Skeletal muscle satellite cell (primary cell): ENCODE measurements around the gene GRN.
A peak's percentile ranks its signal among the peaks of the same experiment; 100 is the strongest.

Source experiments
- H3K27me3 ChIP-seq: 2 replicates; pipeline ENCODE4 v1.7.0; 2013; ENCODE audit warnings: low read length; ENCODE audit not compliant: control insufficient read depth, insufficient read depth
- H3K36me3 ChIP-seq: 2 replicates; pipeline ENCODE4 v1.7.0; 2013; ENCODE audit warnings: mild to moderate bottlenecking, control low read depth, low read length; ENCODE audit not compliant: insufficient read depth
- H3K4me1 ChIP-seq: 2 replicates; pipeline ENCODE4 v1.7.0; 2013; ENCODE audit warnings: low read length; ENCODE audit not compliant: control insufficient read depth, insufficient read depth
- H3K4me2 ChIP-seq: 2 replicates; pipeline ENCODE4 v1.7.0; 2013; ENCODE audit warnings: mild to moderate bottlenecking, low read length
- H3K4me3 ChIP-seq: 2 replicates; pipeline ENCODE4 v1.7.0; 2013; ENCODE audit warnings: low read length
- H3K9ac ChIP-seq: 2 replicates; pipeline ENCODE4 v1.7.0; 2013; ENCODE audit warnings: mild to moderate bottlenecking, low read depth, low read length, moderate library complexity
- H3K9me3 ChIP-seq: replicated peaks from 2 replicates; pipeline ENCODE4 v1.7.0; 2013; ENCODE audit warnings: mild to moderate bottlenecking, control low read depth, low read length

GRN gene

DNA sequence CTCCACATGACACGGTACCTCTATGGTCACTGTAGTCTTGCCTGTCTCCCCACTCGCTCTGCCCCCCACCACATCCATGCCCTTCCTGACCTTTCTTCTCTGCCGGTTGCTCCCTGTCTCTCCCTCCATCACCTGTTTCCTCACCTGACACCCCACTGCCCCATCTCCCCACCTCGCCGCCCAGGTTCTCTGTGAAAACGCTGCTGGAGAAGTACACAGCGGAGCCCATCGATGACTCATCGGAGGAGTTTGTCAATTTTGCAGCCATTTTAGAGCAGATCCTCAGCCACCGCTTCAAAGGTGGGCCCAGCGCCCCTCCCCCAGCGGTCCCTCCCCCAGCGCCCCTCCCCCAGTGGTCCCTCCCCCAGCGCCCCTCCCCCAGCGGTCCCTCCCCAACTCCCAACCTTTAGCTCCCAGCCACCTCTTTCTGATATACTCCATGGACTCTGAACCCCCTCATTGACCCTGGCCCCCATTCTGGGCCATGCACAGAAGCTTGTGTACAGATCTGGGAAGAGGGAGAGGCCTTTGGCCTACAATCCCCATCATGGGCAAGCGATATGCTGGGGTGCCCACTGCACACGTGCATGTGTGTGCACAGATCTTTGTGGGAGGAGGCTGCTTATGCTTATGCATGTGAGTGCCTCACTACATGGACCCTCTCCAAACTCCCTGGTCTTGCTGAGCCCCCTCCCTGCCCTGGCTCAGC, 32.6 kb upstream of the GRN start:
- H3K27me3 ChIP-seq, result peaks cover 53% of the 10 kb centered on the region
- H3K4me1 ChIP-seq, result peaks cover 7% of the 10 kb centered on the region
- H3K9ac ChIP-seq, result no peak overlapping the region
- peaks cover 3% of the 10 kb centered on the region for H3K9me3 ChIP-seq
- no peak overlapping the region for H3K4me2 ChIP-seq
- no peaks in the 10 kb centered on the region for H3K36me3 ChIP-seq
- no peak overlapping the region for H3K4me3 ChIP-seq

DNA sequence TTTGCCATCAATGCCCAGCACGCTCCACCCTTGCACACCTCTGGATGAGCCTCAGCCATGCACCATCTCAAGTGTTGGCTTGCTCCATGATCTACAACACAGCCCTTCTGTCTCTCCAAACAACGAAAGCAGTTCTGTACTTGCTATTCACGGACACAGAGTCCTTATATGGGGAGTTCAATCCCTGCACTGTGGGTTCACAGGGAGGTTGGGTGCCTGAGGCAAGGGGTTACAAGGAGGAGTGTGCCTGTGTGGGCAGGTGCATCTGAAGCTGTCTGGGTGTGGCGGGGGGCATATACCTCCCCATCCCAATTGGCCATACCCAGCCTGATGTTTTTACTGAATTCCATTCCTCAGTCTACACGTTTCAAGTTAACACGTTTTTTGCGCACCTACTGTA, 31.1 kb upstream of the GRN start:
- H3K4me3 ChIP-seq, result no peak overlapping the region
- H3K36me3 ChIP-seq, result peaks cover 3% of the 10 kb centered on the region
- H3K4me1 ChIP-seq, result no peaks in the 10 kb centered on the region
- H3K9ac ChIP-seq, result no peak overlapping the region
- peaks cover 3% of the 10 kb centered on the region for H3K9me3 ChIP-seq
- H3K4me2 ChIP-seq, result no peak overlapping the region
- peaks cover 53% of the 10 kb centered on the region for H3K27me3 ChIP-seq

DNA sequence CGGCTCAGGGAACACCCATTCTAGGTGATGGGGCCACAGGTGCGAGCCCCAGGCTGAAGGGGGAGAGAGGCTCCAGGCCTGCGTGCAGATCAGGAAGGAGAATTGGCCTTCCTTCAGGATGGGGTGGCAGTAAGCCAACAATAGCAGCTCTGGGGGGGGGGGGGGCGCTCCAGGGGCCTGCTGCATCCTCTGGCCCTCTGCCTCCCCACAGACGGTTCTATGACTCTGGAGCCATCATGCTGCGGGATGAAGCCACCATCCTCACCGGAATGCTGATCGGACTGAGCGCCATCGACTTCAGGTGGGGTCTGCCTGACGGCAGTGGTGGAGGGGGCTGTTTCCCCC, 30.6 kb upstream of the GRN start:
- peaks cover 53% of the 10 kb centered on the region for H3K27me3 ChIP-seq
- no peak overlapping the region for H3K9ac ChIP-seq
- peaks cover 3% of the 10 kb centered on the region for H3K9me3 ChIP-seq
- H3K4me3 ChIP-seq, result no peak overlapping the region
- H3K4me2 ChIP-seq, result peak overlapping the region; percentile 77
- H3K36me3 ChIP-seq, result peaks cover 4% of the 10 kb centered on the region
- no peaks in the 10 kb centered on the region for H3K4me1 ChIP-seq

DNA sequence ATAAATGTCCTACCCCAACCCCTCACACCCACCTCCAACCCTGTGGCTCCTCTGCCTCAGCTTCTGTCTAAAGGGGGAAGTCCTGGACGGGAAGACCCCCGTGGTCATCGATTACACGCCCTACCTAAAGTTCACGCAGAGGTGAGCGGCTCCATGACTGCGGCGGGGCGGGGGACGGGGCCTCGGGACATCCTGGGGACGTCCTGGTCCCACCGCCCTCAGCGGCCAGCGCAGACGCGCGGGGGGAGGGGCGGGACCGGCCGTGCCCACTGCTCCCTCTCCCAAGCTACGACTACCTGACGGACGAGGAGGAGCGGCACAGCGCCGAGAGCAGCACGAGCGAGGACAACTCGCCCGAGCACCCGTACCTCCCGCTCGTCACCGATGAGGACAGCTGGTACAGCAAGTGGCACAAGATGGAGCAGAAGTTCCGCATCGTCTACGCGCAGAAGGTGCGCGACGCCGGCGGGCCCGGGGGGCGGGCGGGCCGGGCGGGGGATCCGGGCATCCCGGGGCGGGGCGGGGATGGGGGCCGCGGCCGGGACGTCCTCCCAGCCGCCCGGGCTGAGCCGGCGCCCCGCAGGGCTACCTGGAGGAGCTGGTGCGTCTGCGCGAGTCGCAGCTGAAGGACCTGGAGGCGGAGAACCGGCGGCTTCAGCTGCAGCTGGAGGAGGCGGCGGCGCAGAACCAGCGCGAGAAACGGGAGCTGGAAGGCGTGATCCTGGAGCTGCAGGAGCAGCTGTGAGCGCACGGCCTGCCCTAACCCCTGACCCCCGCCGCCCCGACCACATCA, 30.0 kb upstream of the GRN start:
- H3K4me2 ChIP-seq, result peak overlapping the region; percentile 77
- peaks cover 51% of the 10 kb centered on the region for H3K27me3 ChIP-seq
- H3K9me3 ChIP-seq, result peaks cover 3% of the 10 kb centered on the region
- H3K4me3 ChIP-seq, result peak overlapping the region; percentile 60
- H3K4me1 ChIP-seq, result no peaks in the 10 kb centered on the region
- no peak overlapping the region for H3K9ac ChIP-seq
- peaks cover 10% of the 10 kb centered on the region for H3K36me3 ChIP-seq

DNA sequence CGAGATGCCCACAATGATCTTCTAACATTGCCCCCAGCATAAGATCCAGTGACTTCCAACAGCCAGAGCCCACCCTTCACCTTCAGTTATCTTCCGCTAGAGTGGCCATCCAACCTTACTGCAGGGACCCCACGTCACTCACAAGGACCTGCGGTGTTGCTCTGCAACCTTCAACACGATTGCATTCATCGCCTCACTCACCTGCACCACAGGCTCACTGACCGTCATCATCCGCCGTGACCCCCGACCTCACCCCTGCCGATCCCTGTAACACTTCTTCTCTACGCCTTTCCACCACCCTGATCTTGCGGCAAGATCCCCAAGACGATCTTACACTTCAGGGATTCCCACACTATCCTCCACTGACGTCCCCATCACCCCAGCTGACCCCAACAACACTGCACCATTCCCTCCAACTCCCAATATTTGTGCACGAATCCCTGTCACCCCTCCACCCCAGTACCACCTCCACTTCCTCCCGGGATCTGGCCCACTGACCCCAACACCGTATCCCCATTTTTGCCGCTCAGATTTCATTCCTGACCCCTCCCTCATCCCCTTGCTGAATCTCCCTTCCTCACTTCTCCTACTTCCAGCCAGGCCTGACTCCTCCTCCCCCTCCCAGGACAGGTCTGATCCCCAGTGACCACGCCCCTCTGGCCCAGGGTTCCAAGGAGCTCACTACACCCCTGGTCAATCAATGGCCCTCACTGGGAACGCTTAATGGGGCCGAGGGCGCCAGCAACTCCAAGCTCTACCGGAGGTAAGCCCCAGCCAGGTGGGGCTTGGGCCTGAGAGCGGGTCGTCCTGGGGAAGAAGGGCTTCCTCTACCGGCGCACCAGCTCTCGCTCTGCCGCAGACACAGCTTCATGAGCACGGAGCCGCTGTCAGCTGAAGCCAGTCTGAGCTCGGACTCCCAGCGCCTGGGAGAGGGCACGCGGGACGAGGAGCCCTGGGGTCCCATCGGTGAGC, 29.1 kb upstream of the GRN start:
- no peak overlapping the region for H3K9ac ChIP-seq
- no peak overlapping the region for H3K4me3 ChIP-seq
- H3K27me3 ChIP-seq, result peaks cover 44% of the 10 kb centered on the region

DNA sequence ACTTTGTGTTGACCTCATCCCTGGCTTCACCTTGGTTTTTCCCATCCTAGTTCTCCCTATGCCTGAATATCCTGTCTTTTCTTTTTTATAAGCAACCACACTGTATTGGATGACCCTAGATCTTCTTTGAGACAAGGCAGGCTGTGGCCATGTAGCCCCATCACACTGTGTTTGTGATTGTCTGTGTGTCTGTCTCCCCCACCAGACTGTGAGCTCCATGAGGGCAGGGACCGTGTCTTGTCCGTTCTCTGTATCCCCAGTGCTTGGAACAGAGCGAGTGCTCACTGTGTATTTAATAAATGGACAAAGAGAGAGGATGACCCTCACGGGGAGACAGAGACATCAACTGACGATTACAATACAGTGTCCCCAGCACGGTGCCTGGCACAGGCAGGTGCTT, 27.6 kb upstream of the GRN start:
- peaks cover 31% of the 10 kb centered on the region for H3K36me3 ChIP-seq
- no peak overlapping the region for H3K9ac ChIP-seq
- peaks cover 44% of the 10 kb centered on the region for H3K27me3 ChIP-seq

More for the DNA sequence above, 29.1 kb upstream of the GRN start:
- peaks cover 20% of the 10 kb centered on the region for H3K36me3 ChIP-seq
- H3K4me2 ChIP-seq, result peak overlapping the region; percentile 77
- no peaks in the 10 kb centered on the region for H3K4me1 ChIP-seq
- peaks cover 3% of the 10 kb centered on the region for H3K9me3 ChIP-seq

DNA sequence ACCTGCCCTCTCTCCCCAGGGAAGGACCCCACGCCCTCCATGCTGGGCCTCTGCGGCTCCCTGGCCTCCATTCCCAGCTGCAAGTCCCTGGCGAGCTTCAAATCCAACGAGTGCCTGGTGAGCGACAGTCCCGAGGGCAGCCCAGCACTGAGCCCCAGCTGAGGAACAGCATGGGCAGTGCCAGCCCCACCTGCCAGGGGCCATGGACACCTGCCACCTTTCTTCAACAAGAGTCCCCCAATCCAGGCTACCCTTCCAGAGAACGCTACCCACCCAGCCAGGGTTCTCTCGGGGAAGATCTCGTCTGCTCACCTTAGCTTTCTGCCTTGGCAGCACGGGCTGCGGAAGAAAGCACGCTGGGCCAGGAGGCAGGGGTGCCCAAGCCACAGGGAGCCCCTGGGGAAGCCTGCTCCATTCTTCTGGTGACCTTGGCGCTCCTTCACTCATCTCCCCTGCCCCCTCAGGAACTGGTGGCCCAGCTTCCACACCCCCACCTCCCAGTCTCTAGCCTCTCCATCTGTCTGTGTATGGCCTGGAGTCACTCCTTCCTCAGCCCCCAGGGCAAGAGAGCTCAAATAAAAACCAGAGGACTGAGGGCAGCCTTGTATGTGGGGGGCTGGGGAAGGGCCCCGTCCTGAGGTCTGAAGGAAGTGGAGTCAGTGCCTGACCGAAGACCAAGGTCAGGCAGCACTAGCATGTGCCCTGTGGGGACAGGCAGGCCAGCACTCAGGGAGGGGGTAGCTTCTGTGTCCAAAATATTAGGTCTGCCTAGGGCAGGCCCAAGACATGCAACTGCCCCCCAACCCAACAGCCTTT, 26.8 kb upstream of the GRN start:
- Histone ChIP-seq H3K4me1 (no peaks in the 10 kb centered on the region), H3K9ac (no peak overlapping the region), H3K9me3 (peaks cover 3% of the 10 kb centered on the region), H3K36me3 (peaks cover 31% of the 10 kb centered on the region), H3K27me3 (peaks cover 41% of the 10 kb centered on the region), H3K4me2 (no peak overlapping the region), H3K4me3 (no peak overlapping the region)

More for the DNA sequence above, 27.6 kb upstream of the GRN start:
- Histone ChIP-seq H3K4me3 (no peak overlapping the region), H3K4me1 (no peaks in the 10 kb centered on the region), H3K9me3 (peaks cover 3% of the 10 kb centered on the region), H3K4me2 (no peak overlapping the region)

DNA sequence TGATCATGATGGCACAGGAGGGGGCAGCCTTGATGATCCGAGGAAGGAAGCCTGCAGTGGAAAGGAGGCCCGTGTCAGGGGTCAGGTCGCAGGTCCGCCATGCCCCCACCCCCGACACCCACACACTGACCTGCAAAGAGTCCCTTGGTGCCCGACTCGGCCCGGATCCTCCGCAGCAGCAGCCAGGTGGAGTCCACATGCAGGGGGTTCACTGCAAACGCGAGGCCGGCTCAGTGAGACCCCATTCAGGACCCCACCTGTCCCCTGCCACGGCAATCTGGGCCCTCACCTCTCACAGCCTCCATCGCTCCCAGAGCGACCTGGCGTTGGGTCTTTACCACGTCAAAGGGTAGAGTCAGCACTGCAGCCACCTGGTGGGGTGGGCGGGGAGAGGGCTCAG, 25.0 kb upstream of the GRN start:
- Histone ChIP-seq H3K4me3 (no peak overlapping the region), H3K9ac (no peak overlapping the region), H3K9me3 (peaks cover 3% of the 10 kb centered on the region), H3K27me3 (peaks cover 26% of the 10 kb centered on the region), H3K4me1 (peaks cover 7% of the 10 kb centered on the region), H3K4me2 (no peak overlapping the region), H3K36me3 (peaks cover 31% of the 10 kb centered on the region)

DNA sequence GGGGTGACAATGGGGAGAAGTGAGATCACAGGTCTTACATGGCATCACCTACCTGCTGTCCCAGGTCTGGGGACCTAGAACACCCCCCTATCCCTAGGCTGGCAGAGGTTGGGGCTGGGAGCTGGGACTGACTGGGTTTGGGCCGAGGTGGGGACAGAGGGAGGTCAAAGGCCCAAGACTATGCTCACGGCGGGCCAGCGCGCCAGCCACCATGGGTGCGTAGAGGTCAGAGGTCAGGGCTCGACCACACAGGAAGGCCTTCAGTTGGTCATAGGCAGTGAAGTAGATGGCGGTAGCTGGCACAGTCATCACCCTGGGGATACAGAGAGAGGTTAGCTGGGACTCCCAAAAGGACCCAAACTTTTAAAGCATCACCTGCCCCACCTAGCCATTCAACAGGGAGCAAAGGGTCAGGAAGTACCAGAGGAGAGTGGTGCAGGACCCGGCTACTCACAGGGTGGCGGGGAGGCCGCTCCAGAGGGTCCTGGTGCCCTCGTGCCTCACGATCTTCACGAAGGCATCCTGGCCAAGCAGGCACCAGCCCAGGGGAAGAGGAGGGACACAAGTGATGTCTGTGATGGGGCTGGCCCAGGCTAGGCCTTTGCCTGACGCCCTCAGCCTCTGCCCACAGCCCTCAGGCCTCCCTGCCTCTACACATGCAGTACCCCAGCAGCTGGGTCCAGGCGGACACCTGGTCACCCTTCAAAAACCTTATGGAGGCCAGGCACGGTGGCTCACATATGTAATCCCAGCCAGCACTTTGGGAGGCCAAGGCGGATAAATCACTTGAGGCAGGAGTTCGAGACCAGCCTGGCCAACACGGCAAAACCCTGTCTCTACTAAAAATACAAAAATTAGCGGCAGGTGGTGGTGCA, 23.6 kb upstream of the GRN start:
- H3K9ac ChIP-seq, result no peak overlapping the region
- peaks cover 3% of the 10 kb centered on the region for H3K9me3 ChIP-seq
- H3K36me3 ChIP-seq, result peaks cover 31% of the 10 kb centered on the region
- H3K4me3 ChIP-seq, result no peak overlapping the region
- no peak overlapping the region for H3K4me2 ChIP-seq
- peaks cover 15% of the 10 kb centered on the region for H3K27me3 ChIP-seq
- H3K4me1 ChIP-seq, result peaks cover 7% of the 10 kb centered on the region

DNA sequence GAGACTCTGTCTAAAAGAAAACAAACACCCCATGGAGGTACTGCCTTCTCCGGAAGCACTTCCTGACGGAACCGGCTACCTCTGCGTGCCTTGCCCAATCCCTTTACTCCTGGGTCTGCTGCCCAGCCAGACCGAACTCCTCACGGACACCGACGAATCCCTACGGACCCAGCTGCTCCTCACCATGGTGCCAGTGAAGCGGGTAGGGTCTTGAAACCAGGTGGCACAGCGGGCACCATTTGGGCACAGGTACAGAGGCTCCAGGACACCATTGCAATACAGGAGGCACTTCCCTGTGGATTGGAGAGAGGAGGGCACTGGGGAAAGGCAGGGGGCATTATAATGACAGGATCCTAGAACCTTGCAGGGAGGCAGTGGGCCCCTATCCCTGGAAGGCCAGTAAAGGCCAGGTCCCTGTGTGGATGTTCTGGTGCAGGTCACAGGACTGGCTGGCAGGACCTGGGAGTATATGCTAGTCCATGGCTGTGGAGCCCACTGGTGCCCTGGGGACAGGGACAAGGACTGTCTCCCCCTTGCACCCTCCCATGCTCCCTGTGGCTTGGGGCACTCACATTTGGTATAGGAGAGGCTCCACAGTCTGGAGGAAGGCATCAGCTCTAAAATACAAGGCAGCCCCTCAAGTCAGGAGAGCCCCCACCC, 22.7 kb upstream of the GRN start:
- H3K9ac ChIP-seq, result no peak overlapping the region
- peaks cover 31% of the 10 kb centered on the region for H3K36me3 ChIP-seq
- no peak overlapping the region for H3K4me3 ChIP-seq
- H3K27me3 ChIP-seq, result peaks cover 6% of the 10 kb centered on the region
- H3K4me1 ChIP-seq, result peaks cover 7% of the 10 kb centered on the region
- no peak overlapping the region for H3K4me2 ChIP-seq
- H3K9me3 ChIP-seq, result no peaks in the 10 kb centered on the region
